Smooth muscle cell (in vitro differentiated cells): ENCODE measurements around the gene SLC44A2. TPM values are rescaled to one million over a fixed set of nuclear protein-coding genes. Genes with fewer than 3 reads are reported as not detected.
A peak's percentile ranks its signal among the peaks of the same experiment; 100 is the strongest.

ENCODE experiments used
- DNase-seq: peaks from one replicate; lab custom pipeline; 2025; ENCODE audit not compliant: unreplicated experiment; lab: John Stamatoyannopoulos, UW
- H2AFZ ChIP-seq: fragments of 200-600 bp; sonication (generic); 2 replicates; pipeline ENCODE4 v1.6.0; 2016; ENCODE audit warnings: antibody characterized with exemption, low read depth, mild to moderate bottlenecking
- H3F3A ChIP-seq: fragments of 200-600 bp; sonication (generic); 2 replicates; pipeline ENCODE4 v1.6.0; 2017; ENCODE audit warnings: antibody characterized with exemption, low read depth
- H3K27ac ChIP-seq: fragments of 200-600 bp; sonication (generic); 2 replicates; pipeline ENCODE4 v1.5.1; 2016; ENCODE audit warnings: low read depth, mild to moderate bottlenecking
- H3K27me3 ChIP-seq: fragments of 200-600 bp; sonication (generic); 2 replicates; pipeline ENCODE4 v1.6.1; 2016; ENCODE audit warnings: low read depth, mild to moderate bottlenecking
- H3K36me3 ChIP-seq: fragments of 200-600 bp; sonication (generic); 2 replicates; pipeline ENCODE4 v1.5.1; 2016; ENCODE audit warnings: low read depth
- H3K4me1 ChIP-seq: fragments of 200-600 bp; sonication (generic); 2 replicates; pipeline ENCODE4 v1.5.1; 2016; ENCODE audit warnings: low read depth
- H3K4me2 ChIP-seq: fragments of 200-600 bp; sonication (generic); 2 replicates; pipeline ENCODE4 v1.6.0; 2016; ENCODE audit warnings: mild to moderate bottlenecking
- H3K4me3 ChIP-seq: fragments of 200-600 bp; sonication (generic); 2 replicates; pipeline ENCODE4 v1.5.1; 2016; ENCODE audit warnings: mild to moderate bottlenecking
- H3K79me2 ChIP-seq: fragments of 200-600 bp; sonication (generic); 2 replicates; pipeline ENCODE4 v1.6.0; 2016; ENCODE audit warnings: low read depth, mild to moderate bottlenecking
- H3K9ac ChIP-seq: fragments of 200-600 bp; sonication (generic); 2 replicates; pipeline ENCODE4 v1.6.0; 2016; ENCODE audit warnings: low read depth
- H3K9me3 ChIP-seq: fragments of 200-600 bp; sonication (generic); replicated peaks from 2 replicates; pipeline ENCODE4 v1.5.1; 2016; ENCODE audit warnings: low read depth
- H4K20me1 ChIP-seq: fragments of 200-600 bp; sonication (generic); 2 replicates; pipeline ENCODE4 v1.6.0; 2016; ENCODE audit warnings: low read depth
- CTCF ChIP-seq: fragments of 200-600 bp; sonication (generic); IDR thresholded peaks from 2 replicates; pipeline ENCODE4 v1.5.1; 2017; ENCODE audit warnings: borderline replicate concordance, mild to moderate bottlenecking, antibody characterized with exemption; ENCODE audit not compliant: insufficient read depth, poor library complexity, severe bottlenecking
- WGBS: methylation state at CpG from one replicate; pipeline ENCODE4 v1.1.7; 2016; ENCODE audit warnings: low lambda C conversion rate; 5-methylcytosine and 5-hydroxymethylcytosine counted together
- polyA plus RNA-seq: library from polyadenylated mRNA; unstranded; fragments of >200 nt; fragmentation: Nextera tagmentation; extraction: Ambion mirVana; gene quantifications from 2 replicates; pipeline ENCODE4 v1.2.1, GENCODE V29; 2016
- total RNA-seq: library from RNA; depleted of rRNA; stranded (reverse); fragments of >200 nt; gene quantifications from 2 replicates; pipeline ENCODE4 v1.2.3, GENCODE V29; 2014

The SLC44A2 gene
- total and polyA plus RNA-seq, 2 experiments from 2014 or later: 79.5 to 123 TPM

GRCh38 chr19:10583036-10583776, 42.1 kb upstream of the SLC44A2 start:
- no peak for TF ChIP-seq CTCF
- H3K9ac ChIP-seq: no peak overlapping the region
- no peaks in the 10 kb centered on the region for H3K9me3 ChIP-seq
- H3K4me1 ChIP-seq: no peaks in the 10 kb centered on the region
- H3K36me3 ChIP-seq: no peaks in the 10 kb centered on the region
- no peak overlapping the region for H3K27ac ChIP-seq
- DNase-seq: no peak
- peaks cover 20% of the 10 kb centered on the region for H3K27me3 ChIP-seq
- H3K79me2 ChIP-seq: no peaks in the 10 kb centered on the region
- H2AFZ ChIP-seq: no peak overlapping the region
- H4K20me1 ChIP-seq: no peaks in the 10 kb centered on the region
- WGBS: 90% methylated on average over 9 of the region's 9 CpGs
- no peak overlapping the region for H3K4me2 ChIP-seq
- H3F3A ChIP-seq: no peaks in the 10 kb centered on the region
- no peak overlapping the region for H3K4me3 ChIP-seq

- no peak for DNase-seq
- Histone ChIP-seq H3K27ac (no peak overlapping the region), H4K20me1 (no peaks in the 10 kb centered on the region), H3F3A (no peaks in the 10 kb centered on the region), H3K9ac (no peak overlapping the region), H3K4me1 (no peaks in the 10 kb centered on the region), H3K27me3 (peaks cover 22% of the 10 kb centered on the region), H3K9me3 (no peaks in the 10 kb centered on the region), H3K79me2 (no peaks in the 10 kb centered on the region), H2AFZ (no peak overlapping the region), H3K36me3 (no peaks in the 10 kb centered on the region), H3K4me3 (peak overlapping the region; percentile 51), H3K4me2 (peak overlapping the region; percentile 61)
- WGBS: 70% methylated on average over 6 of the region's 6 CpGs
- no peak for TF ChIP-seq CTCF
Observed at GRCh38 chr19:10586396-10586795, 39.0 kb upstream of the SLC44A2 start.

GRCh38 chr19:10587022-10587838, 38.1 kb upstream of the SLC44A2 start, which contains the start of gene AP1M2:
Gene AP1M2 (minus strand): TSS chr19:10587312. CDS start chr19:10587231, 81 bp downstream.
- Histone ChIP-seq H3K79me2 (no peaks in the 10 kb centered on the region), H2AFZ (no peak within 1 kb of the TSS), H3F3A (no peaks in the 10 kb centered on the region), H3K27ac (no peak within 1 kb of the TSS), H3K36me3 (no peaks in the 10 kb centered on the region), H4K20me1 (no peaks in the 10 kb centered on the region), H3K9ac (no peak within 1 kb of the TSS), H3K9me3 (no peaks in the 10 kb centered on the region), H3K27me3 (peaks cover 22% of the 10 kb centered on the region), H3K4me1 (no peaks in the 10 kb centered on the region), H3K4me3 (peak within 1 kb of the TSS; percentile 51), H3K4me2 (peak within 1 kb of the TSS; percentile 61)
- no peak for TF ChIP-seq CTCF
- no peak for DNase-seq
- 16% methylated on average over 35 of the region's 35 CpGs for WGBS
